ENCODE measurements around the gene PBX1. TPM values are rescaled to one million over a fixed set of nuclear protein-coding genes. Genes with fewer than 3 reads are reported as not detected.

Gene PBX1
- total and polyA plus RNA-seq, 2 donors (not counting 3 experiments of a cell fraction or from before 2014, with no cell fraction given), result 10.7 to 24.1 TPM

GRCh38 chr1:164559342-164560051 lies 513 bp downstream of the PBX1 start:
- CTCF ChIA-PET, result interaction anchor here (0.5 to 1.7 kb wide), 12 partner anchors 9 to 228 kb away, joined by 3 to 10 read pairs (median 4); no protein-coding TSS in a partner anchor
- Histone ChIP-seq H3K27ac (ENCODE audit: insufficient read depth, low read depth, low read length) (peak overlapping the region; percentile 68), H3K36me3 (ENCODE audit: control insufficient read depth in 2 of 2, extremely low read depth in 1 of 2, insufficient read depth in 2 of 2, low read length in 2 of 2) (no peaks in the 10 kb centered on the region), H2AFZ (ENCODE audit: low read depth, low read length) (peak overlapping the region; percentile 99), H3K9me3 (replicated peaks; ENCODE audit: control insufficient read depth, insufficient read depth, low read length) (no peaks in the 10 kb centered on the region), H4K20me1 (replicated peaks; ENCODE audit: control insufficient read depth, extremely low read depth, insufficient read depth, low read length) (no peaks in the 10 kb centered on the region), H3K27me3 (ENCODE audit: control insufficient read depth in 2 of 2, insufficient read depth in 2 of 2, low read length in 2 of 2) (no peaks in the 10 kb centered on the region), H3K4me2 (ENCODE audit: insufficient read depth, low read length) (peak overlapping the region; percentile 100), H3K4me1 (ENCODE audit: control insufficient read depth, extremely low read depth, insufficient read depth, low read length) (peaks cover 46% of the 10 kb centered on the region), H3K9me1 (replicated peaks; ENCODE audit: control insufficient read depth, extremely low read depth, insufficient read depth, low read length) (no peaks in the 10 kb centered on the region), H3K79me2 (ENCODE audit: control insufficient read depth, insufficient read depth, low read length) (no peaks in the 10 kb centered on the region), H3K9ac (replicated peaks; ENCODE audit: extremely low read depth, insufficient read depth, low read length) (peak overlapping the region; percentile 86), H3K4me3 (replicated peaks in 1 of 3; ENCODE audit: insufficient read depth in 1 of 3, low read depth in 1 of 3, low read length in 3 of 3) (peak overlapping the region; percentile 88 to 99 (median 99))
- DNase-seq (ENCODE audit: low read depth, low spot score) (peak; percentile 44), FAIRE-seq (no peak)
- TF ChIP-seq MYC (IDR thresholded peaks at IDR 0.05; ENCODE audit: low read depth, low read length) (no peak), POLR2AphosphoS5 (IDR thresholded peaks at IDR 0.05; ENCODE audit: insufficient read depth, low read depth, low read length) (no peak), EZH2 (IDR thresholded peaks at IDR 0.05; ENCODE audit: borderline replicate concordance, low read depth, low read length, severe bottlenecking) (no peak), FOS (IDR thresholded peaks at IDR 0.05; ENCODE audit: borderline replicate concordance, insufficient read depth, low read length) (no peak)
- dilution Hi-C loops (cut with MboI; ENCODE audit: extremely low pct_ligation_motif_present, low sequenced_read_pairs), result no loop called here
- POLR2A ChIA-PET, result interaction anchor here (0.5 to 1.2 kb wide), 5 partner anchors 29 to 164 kb away, joined by 3 to 7 read pairs (median 3); no protein-coding TSS in a partner anchor
- BruUV-seq (replicated peaks), result no TSS peak
- intact Hi-C loops (cut with micrococcal nuclease), result loop anchor here (1.0 to 5.0 kb wide), 6 partner anchors 33 to 1687 kb away; no protein-coding TSS in a partner anchor

GRCh38 chr1:164560121-164560541 lies 1.1 kb downstream of the PBX1 start:
- BruUV-seq (replicated peaks), result TSS peak; percentile 33
- Histone ChIP-seq H3K4me2 (ENCODE audit: insufficient read depth, low read length) (peak overlapping the region; percentile 100), H2AFZ (ENCODE audit: low read depth, low read length) (peak overlapping the region; percentile 99), H3K4me3 (replicated peaks in 1 of 3; ENCODE audit: insufficient read depth in 1 of 3, low read depth in 1 of 3, low read length in 3 of 3) (peak overlapping the region; percentile 88 to 99 (median 99)), H3K9me3 (replicated peaks; ENCODE audit: control insufficient read depth, insufficient read depth, low read length) (no peaks in the 10 kb centered on the region), H3K36me3 (ENCODE audit: control insufficient read depth in 2 of 2, extremely low read depth in 1 of 2, insufficient read depth in 2 of 2, low read length in 2 of 2) (no peaks in the 10 kb centered on the region), H3K79me2 (ENCODE audit: control insufficient read depth, insufficient read depth, low read length) (no peaks in the 10 kb centered on the region), H4K20me1 (replicated peaks; ENCODE audit: control insufficient read depth, extremely low read depth, insufficient read depth, low read length) (no peaks in the 10 kb centered on the region), H3K9ac (replicated peaks; ENCODE audit: extremely low read depth, insufficient read depth, low read length) (peak overlapping the region; percentile 86), H3K27me3 (ENCODE audit: control insufficient read depth in 2 of 2, insufficient read depth in 2 of 2, low read length in 2 of 2) (no peaks in the 10 kb centered on the region), H3K9me1 (replicated peaks; ENCODE audit: control insufficient read depth, extremely low read depth, insufficient read depth, low read length) (no peaks in the 10 kb centered on the region), H3K4me1 (ENCODE audit: control insufficient read depth, extremely low read depth, insufficient read depth, low read length) (peaks cover 46% of the 10 kb centered on the region), H3K27ac (ENCODE audit: insufficient read depth, low read depth, low read length) (peak overlapping the region; percentile 68)
- no peak for FAIRE-seq
- peak; percentile 53 for DNase-seq (ENCODE audit: low read depth, low spot score)
- intact Hi-C loops (cut with micrococcal nuclease) (no loop called here), dilution Hi-C loops (cut with MboI; ENCODE audit: extremely low pct_ligation_motif_present, low sequenced_read_pairs) (no loop called here)
- ChIA-PET CTCF (no interaction called here), POLR2A (no interaction called here)
- TF ChIP-seq GATA2 (IDR thresholded peaks at IDR 0.05; ENCODE audit: insufficient read depth, insufficient read length, low read depth, low read length) (peak; percentile 30), MYC (IDR thresholded peaks at IDR 0.05; ENCODE audit: low read depth, low read length) (no peak), EZH2 (IDR thresholded peaks at IDR 0.05; ENCODE audit: borderline replicate concordance, low read depth, low read length, severe bottlenecking) (no peak)
